ENCODE measurements around the gene TMEM39B. TPM values are rescaled to one million over a fixed set of nuclear protein-coding genes. Genes with fewer than 3 reads are reported as not detected.

TMEM39B gene
- total RNA-seq, 1 experiment from 2014 or later = 1.5 TPM

Other genes with a start within 250 kb of the TMEM39B start
- 207 and 289 TPM in 2 replicates for gene PTP4A2, start 134.6 kb upstream of the TMEM39B start, total RNA-seq (2014; rRNA removed; shearing (Covaris generic))
- gene KHDRBS1, start 59.1 kb upstream of the TMEM39B start, total RNA-seq (2014; rRNA removed; shearing (Covaris generic)) = 58.0 and 70.0 TPM in 2 replicates
- gene KPNA6, start 35.1 kb downstream of the TMEM39B start, total RNA-seq (2014; rRNA removed; shearing (Covaris generic)) = 35.5 and 37.8 TPM in 2 replicates
- gene TXLNA, start 106.7 kb downstream of the TMEM39B start, total RNA-seq (2014; rRNA removed; shearing (Covaris generic)) = 22.1 and 24.6 TPM in 2 replicates
- 5.7 and 9.1 TPM in 2 replicates for gene CCDC28B, start 127.7 kb downstream of the TMEM39B start, total RNA-seq (2014; rRNA removed; shearing (Covaris generic))
- 0.45 TPM in 1 of 2 replicates, not detected in the other for gene IQCC, start 132.7 kb downstream of the TMEM39B start, total RNA-seq (2014; rRNA removed; shearing (Covaris generic))
- gene DCDC2B, start 136.2 kb downstream of the TMEM39B start, total RNA-seq (2014; rRNA removed; shearing (Covaris generic)) = not detected in 2 replicates
- gene TMEM234, start 149.4 kb downstream of the TMEM39B start, total RNA-seq (2014; rRNA removed; shearing (Covaris generic)) = 3.6 and 5.5 TPM in 2 replicates
- 283 and 299 TPM in 2 replicates for gene EIF3I, start 149.5 kb downstream of the TMEM39B start, total RNA-seq (2014; rRNA removed; shearing (Covaris generic))
- gene FAM167B, start 174.3 kb downstream of the TMEM39B start, total RNA-seq (2014; rRNA removed; shearing (Covaris generic)) = 5.8 and 8.5 TPM in 2 replicates
- gene LCK, start 178.3 kb downstream of the TMEM39B start, total RNA-seq (2014; rRNA removed; shearing (Covaris generic)) = not detected in 2 replicates
- 61.0 and 61.8 TPM in 2 replicates for gene HDAC1, start 219.1 kb downstream of the TMEM39B start, total RNA-seq (2014; rRNA removed; shearing (Covaris generic))